Ectodermal cell (in vitro differentiated cells): Measurements from ENCODE around the gene RNF167.
"Not testable (repeated sequence)": the region's sequence is repeated elsewhere in the genome, so short reads cannot be mapped to it uniquely, and the experiment has no call there.

Source experiments
- H3K27ac ChIP-seq: 2 replicates; pipeline ENCODE4 v1.7.0; 2013; ENCODE audit warnings: mild to moderate bottlenecking, low read depth, low read length; ENCODE audit not compliant: insufficient read depth, poor library complexity, severe bottlenecking
- H3K27me3 ChIP-seq: 2 replicates; pipeline ENCODE4 v1.7.0; 2013; ENCODE audit warnings: mild to moderate bottlenecking, low read length; ENCODE audit not compliant: insufficient read depth, control insufficient read depth, poor library complexity, severe bottlenecking
- H3K36me3 ChIP-seq: one replicate; pipeline ENCODE4 v1.7.0; 2013; ENCODE audit warnings: low read length; ENCODE audit not compliant: control insufficient read depth, insufficient read depth
- H3K4me1 ChIP-seq: one replicate; pipeline ENCODE4 v1.7.0; 2013; ENCODE audit warnings: low read length; ENCODE audit not compliant: control insufficient read depth, insufficient read depth
- H3K4me3 ChIP-seq: 2 replicates; pipeline ENCODE4 v1.7.0; 2013; ENCODE audit warnings: low read depth, low read length, control low read depth; ENCODE audit not compliant: insufficient read depth
- H3K9me3 ChIP-seq: 2 replicates; pipeline ENCODE4 v1.7.0; 2013; ENCODE audit warnings: mild to moderate bottlenecking, low read length, moderate library complexity; ENCODE audit not compliant: control insufficient read depth
- WGBS, 2 experiments: methylation state at CpG; one replicate each; pipeline ENCODE4 v1.1.7; 2013; ENCODE audit warnings: missing lambda C conversion rate in 2 of 2; 5-methylcytosine and 5-hydroxymethylcytosine counted together

RNF167 gene

GRCh38 chr17:4903051-4903818 lies 36.8 kb upstream of the RNF167 start, which contains the start of gene CHRNE:
TSS of gene CHRNE (minus strand) at chr17:4903098. CDS start at chr17:4903063, 35 bp downstream.
- no peaks in the 10 kb centered on the region for H3K36me3 ChIP-seq
- peaks cover under 1% of the 10 kb centered on the region for H3K4me1 ChIP-seq
- no peak within 1 kb of the TSS for H3K4me3 ChIP-seq
- WGBS, 2 experiments: 49 to 52% methylated on average over 10 of the region's 10 CpGs
- no peaks in the 10 kb centered on the region for H3K9me3 ChIP-seq
- no peak within 1 kb of the TSS for H3K27ac ChIP-seq
- H3K27me3 ChIP-seq: no peaks in the 10 kb centered on the region

- H3K4me1 ChIP-seq, H3K27me3 ChIP-seq, H3K36me3 ChIP-seq, H3K9me3 ChIP-seq, H3K27ac ChIP-seq, H3K4me3 ChIP-seq: not testable (repeated sequence)
Observed at GRCh38 chr17:4906642-4907041, 33.4 kb upstream of the RNF167 start.

- no peaks in the 10 kb centered on the region for H3K9me3 ChIP-seq
- H3K4me3 ChIP-seq: no peak overlapping the region
- peaks cover 7% of the 10 kb centered on the region for H3K4me1 ChIP-seq
- H3K36me3 ChIP-seq: no peaks in the 10 kb centered on the region
- no peaks in the 10 kb centered on the region for H3K27me3 ChIP-seq
- H3K27ac ChIP-seq: no peak overlapping the region
- 26% methylated on average over 10 of the region's 10 CpGs for WGBS, 2 experiments
Observed at GRCh38 chr17:4908301-4908700, 31.8 kb upstream of the RNF167 start.

- Histone ChIP-seq H3K36me3 (no peaks in the 10 kb centered on the region), H3K9me3 (no peaks in the 10 kb centered on the region), H3K4me1 (peaks cover 7% of the 10 kb centered on the region), H3K27me3 (no peaks in the 10 kb centered on the region), H3K4me3 (no peak overlapping the region), H3K27ac (no peak overlapping the region)
- 33 to 35% methylated on average over 20 of the region's 20 CpGs for WGBS, 2 experiments
Observed at GRCh38 chr17:4908711-4909496, 31.2 kb upstream of the RNF167 start.

GRCh38 chr17:4913994-4914393 lies 26.1 kb upstream of the RNF167 start:
- Histone ChIP-seq H3K4me1 (no peaks in the 10 kb centered on the region), H3K27me3 (no peaks in the 10 kb centered on the region), H3K4me3 (no peak overlapping the region), H3K36me3 (no peaks in the 10 kb centered on the region), H3K27ac (no peak overlapping the region), H3K9me3 (no peaks in the 10 kb centered on the region)
- WGBS, 2 experiments: 82 to 100% methylated on average over 1 of the region's 1 CpG

GRCh38 chr17:4914551-4914950 lies 25.5 kb upstream of the RNF167 start:
- H3K9me3 ChIP-seq, H3K36me3 ChIP-seq, H3K27ac ChIP-seq, H3K4me3 ChIP-seq, H3K4me1 ChIP-seq, H3K27me3 ChIP-seq: not testable (repeated sequence)
- WGBS, 2 experiments: 89 to 95% methylated on average over 3 to 4 of the region's 4 CpGs

- WGBS, 2 experiments: 72% methylated on average over 7 of the region's 8 CpGs
- Histone ChIP-seq H3K36me3 (no peaks in the 10 kb centered on the region), H3K9me3 (no peaks in the 10 kb centered on the region), H3K4me1 (no peaks in the 10 kb centered on the region), H3K27me3 (no peaks in the 10 kb centered on the region), H3K27ac (no peak overlapping the region), H3K4me3 (no peak overlapping the region)
Observed at GRCh38 chr17:4919511-4920047, 20.5 kb upstream of the RNF167 start.

- Histone ChIP-seq H3K4me3 (no peak overlapping the region), H3K27me3 (no peaks in the 10 kb centered on the region), H3K27ac (no peak overlapping the region), H3K9me3 (no peaks in the 10 kb centered on the region), H3K4me1 (no peaks in the 10 kb centered on the region), H3K36me3 (no peaks in the 10 kb centered on the region)
- 94% methylated on average over 10 of the region's 10 CpGs for WGBS, 2 experiments
Observed at GRCh38 chr17:4920351-4921048, 19.6 kb upstream of the RNF167 start.

- Histone ChIP-seq H3K27me3 (no peaks in the 10 kb centered on the region), H3K27ac (no peak overlapping the region), H3K9me3 (no peaks in the 10 kb centered on the region), H3K36me3 (no peaks in the 10 kb centered on the region), H3K4me1 (no peaks in the 10 kb centered on the region), H3K4me3 (no peak overlapping the region)
- WGBS, 2 experiments: 82 to 95% methylated on average over 3 to 4 of the region's 4 CpGs
Observed at GRCh38 chr17:4921320-4921719, 18.7 kb upstream of the RNF167 start.
